T follicular helper cell (primary cell): ENCODE results near the gene CLIP2.
"Not testable (repeated sequence)": the region's sequence is repeated elsewhere in the genome, so short reads cannot be mapped to it uniquely, and the experiment has no call there.

Source experiments
- DNase-seq: peaks from one replicate; pipeline ENCODE4 v3.0.0-alpha.2; 2020; ENCODE audit warnings: low read depth

The CLIP2 gene

GRCh38 chr7:74297516-74298233 is 8.5 kb downstream of the CLIP2 start:
- DNase-seq: no peak

- DNase-seq: no peak
Observed at GRCh38 chr7:74299401-74299800, 10.2 kb downstream of the CLIP2 start.

- no peak for DNase-seq
Observed at GRCh38 chr7:74300926-74301325, 11.7 kb downstream of the CLIP2 start.

DNA sequence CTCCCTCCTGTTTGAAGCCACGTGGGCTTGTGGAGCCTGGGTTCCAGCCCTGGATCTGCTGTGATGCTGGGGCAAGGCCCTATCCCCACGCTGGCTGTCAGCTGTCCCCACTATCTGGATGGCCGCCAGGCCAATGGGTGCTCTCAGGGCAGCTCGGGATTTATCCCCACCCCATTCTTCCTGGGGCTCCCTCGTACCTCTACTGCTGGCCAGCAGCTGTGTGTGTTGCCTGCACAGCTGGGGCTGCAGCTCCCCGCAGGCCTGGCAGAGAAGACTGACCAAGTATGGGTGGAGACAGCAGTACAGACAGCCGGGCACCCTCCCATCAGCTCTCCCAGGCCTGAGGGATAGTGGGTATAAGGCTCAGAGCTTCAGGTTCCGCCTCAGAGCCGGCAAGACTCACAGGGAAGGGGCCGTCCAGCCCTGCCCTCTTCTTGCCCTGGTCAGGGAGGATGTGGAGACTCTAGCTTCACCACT is 13.6 kb downstream of the CLIP2 start:
- no peak for DNase-seq

DNA sequence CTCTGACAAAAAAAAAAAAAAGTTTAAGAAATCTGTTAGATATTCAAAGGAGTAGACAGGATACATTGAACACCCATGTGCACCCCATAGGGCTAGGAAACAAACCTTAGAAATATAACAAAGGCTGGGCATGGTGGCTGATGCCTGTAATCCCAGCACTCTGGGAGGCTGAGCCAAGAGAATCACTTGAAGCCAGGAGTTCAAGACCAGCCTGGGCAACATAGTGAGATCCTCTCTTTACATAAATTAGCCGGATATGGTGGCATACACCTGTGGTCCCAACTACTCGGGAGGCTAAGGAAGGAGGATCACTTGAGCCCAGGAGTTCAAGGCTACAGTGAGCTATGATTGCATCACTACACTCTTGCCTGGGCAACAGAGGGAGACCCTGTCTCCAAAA is 15.3 kb downstream of the CLIP2 start:
- no peak for DNase-seq

DNA sequence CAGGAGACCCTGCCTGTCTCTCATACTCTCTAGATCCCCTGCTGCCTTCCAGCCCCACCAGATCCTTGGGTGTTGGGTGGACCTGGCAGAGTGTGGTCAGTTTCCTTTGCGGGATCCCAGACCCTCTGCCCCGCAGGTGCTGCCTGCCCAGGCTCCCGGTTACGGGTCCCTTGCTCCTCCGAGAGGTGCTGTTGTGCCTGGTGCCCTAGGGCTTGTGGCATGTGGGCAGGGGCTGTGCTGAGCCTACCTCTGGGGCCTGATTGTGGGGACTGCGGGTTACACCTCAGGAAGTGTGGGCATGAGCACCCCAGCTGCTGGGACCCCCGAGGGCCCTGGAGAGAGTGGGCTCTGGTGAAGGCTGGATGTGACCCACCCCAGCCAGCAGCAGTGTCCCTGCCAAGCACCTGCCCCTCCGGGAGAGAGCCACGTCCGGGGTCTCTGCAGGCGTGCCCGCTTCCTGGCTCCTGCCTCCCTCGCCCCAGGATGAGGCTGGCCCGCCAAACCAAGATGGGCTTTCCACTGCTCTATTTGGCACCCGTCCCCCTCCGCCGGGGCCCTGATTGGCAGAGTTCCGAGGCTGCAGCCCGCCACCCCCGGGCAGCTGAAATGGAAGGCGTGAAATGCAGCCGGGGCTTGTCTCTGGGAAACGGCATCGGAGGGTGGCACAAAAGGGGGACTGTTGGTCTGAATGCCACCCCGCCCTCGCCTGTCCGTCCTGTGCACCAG is 17.0 kb downstream of the CLIP2 start:
- DNase-seq: no peak

DNA sequence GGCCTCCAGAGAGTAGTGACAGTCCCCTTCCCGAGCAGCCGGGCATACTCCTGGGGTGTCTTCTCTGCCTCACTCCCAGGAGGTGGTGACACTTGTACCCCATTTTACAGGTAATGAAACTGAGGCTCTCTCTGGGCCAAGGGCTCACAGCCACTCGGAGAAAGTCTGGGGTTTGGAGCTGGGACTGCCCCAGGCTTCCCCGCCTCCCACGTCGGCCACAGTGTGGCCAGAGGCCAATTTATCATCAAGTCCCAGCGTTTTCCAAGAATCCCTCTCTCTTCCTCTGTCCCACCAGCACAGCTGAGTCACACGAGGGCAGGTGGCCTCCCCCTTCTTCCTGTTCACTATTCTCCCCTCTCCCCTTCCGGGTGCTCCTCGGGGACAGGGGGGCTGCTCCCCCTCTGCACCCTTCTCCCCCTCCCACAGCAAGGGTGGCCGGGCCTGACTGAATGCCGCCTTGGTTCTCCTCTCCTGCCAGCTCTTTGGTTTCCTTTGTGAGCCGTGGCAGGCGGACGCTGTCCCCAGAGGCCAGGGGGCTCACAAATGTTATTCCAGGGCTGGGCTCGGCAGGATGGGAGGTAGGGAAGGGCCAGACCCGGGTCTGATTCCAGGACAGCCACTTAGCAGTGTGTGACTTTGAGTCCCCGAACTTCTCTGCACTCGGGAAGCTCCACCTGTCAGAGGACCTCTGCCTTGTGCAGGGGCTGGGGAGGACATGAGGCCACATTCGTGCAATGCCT is 17.7 kb downstream of the CLIP2 start:
- no peak for DNase-seq

GRCh38 chr7:74307738-74308505 is 18.7 kb downstream of the CLIP2 start:
- DNase-seq: no peak

- DNase-seq: no peak
Observed at GRCh38 chr7:74309181-74309580, 20.0 kb downstream of the CLIP2 start.

GRCh38 chr7:74311305-74311744 is 22.1 kb downstream of the CLIP2 start:
- DNase-seq: no peak

DNA sequence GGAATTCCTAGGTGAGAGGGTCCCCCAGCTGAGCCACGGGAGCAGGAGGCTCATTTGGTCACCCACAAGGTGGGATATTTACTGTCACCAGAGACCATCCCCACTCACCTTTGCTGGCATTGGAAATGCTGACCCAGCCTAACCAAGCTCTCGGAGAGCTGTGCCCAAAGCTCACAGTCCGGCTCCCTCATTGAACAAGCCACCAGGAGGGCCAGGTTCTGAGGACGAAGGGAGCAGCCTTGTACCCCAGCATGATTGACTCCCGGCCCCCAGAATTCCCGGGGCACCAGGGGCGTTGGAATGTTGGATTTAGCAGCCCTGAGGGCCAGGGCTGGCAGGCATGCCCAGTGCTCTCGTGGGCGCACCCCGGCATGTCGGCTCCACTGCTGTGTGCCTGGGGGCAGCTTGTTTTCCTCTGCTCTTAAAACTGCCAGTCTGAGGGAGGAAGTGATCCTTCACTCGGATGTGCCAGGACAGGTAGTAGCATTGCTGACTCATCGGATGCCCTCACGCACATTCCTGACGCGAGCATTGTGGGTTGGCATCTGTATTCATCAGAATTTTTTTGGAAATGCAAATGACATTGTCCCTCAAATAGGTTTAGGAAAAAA is 23.3 kb downstream of the CLIP2 start:
- no peak for DNase-seq

DNA sequence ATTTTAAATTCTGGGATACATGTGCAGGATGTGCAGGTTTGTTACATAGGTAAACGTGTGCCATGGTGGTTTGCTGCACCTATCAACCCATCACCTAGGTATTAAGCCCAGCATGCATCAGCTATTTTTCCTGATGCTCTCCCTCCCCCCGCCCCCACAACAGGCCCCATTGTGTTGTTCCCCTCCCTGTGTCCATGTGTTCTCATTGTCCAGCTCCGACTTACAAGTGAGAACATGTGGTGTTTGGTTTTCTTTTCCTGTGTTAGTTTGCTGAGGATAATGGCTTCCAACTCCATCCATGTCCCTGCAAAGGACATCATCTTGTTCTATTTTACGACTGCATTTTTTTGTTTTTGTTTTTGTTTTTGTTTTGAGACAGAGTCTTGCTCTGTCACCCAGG is 26.7 kb downstream of the CLIP2 start:
- not testable (repeated sequence) for DNase-seq

DNA sequence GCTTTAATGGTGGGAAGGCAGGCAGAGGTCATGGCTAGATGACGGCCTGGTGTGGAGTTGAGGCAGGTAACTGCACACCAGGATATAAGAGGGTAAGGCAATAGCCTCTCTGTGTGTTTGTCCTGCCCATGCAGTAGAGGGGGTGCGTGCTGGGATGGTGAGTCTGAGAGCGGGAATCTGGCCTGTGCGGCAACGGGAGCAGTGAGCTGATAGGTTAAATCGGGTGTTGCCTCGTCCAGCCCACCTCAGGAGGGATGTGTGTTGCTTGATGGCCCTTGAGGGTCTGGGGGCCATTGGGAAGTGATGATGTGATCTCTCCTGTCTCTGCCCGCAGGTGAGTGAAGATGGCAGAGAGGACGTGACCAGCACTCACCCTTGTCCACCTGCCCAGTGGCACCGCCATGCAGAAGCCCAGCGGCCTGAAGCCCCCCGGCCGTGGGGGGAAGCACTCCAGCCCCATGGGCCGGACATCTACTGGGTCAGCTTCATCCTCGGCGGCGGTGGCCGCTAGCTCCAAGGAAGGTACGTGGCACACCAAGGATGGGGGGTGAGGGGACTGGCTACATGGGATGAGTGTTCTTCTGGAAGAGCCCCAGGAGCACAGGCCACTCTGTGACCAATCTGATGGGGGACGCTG is 28.1 kb downstream of the CLIP2 start:
- no peak for DNase-seq

DNA sequence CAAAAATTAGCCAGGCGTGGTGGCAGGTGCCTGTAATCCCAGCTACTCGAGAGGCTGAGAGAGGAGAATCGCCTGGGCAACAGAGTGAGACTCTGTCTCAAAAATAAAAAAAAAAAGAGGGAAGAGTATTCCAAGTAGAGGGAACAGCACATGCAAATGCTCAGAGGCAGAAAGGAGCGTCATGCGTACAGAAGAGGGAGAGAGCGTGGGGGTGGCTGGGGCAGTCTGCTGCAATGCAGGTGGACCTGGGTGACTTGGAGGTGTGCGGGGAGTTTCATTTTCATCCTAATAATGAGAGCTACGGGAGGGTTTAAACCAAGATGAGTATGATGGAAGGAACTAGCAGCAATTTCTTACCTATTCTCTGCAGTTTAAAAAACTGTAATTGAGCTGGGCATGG is 28.8 kb downstream of the CLIP2 start:
- DNase-seq: no peak

DNA sequence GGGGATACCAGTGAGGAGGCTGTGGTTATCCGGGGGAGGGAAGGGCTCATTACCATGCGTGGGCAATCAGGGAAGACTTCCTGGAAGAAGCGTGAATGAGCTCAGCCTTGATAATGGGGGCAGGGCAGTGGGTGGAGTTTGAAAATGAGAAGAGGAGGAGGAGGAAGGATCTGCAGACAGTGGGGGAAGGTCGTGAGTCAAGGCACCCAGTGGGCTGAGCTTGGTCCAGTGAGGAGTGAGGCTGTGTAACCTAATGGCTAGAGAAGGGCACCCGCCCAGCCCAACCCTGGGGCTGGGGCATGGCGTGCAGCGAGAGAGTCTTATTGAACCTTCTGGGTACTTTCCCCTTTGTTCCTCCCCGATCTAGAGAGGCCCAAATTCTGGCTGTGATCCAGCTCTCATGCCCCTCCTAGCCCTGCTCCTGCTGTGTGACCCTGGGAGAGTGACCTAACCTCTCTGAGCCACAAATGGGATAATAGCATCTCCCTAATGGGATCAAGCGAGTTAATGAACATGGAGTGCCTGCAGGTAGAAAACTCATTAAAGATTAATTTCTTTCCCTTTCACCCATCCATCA is 31.5 kb downstream of the CLIP2 start:
- no peak for DNase-seq

- DNase-seq: not testable (repeated sequence)
Observed at GRCh38 chr7:74322892-74323291, 33.7 kb downstream of the CLIP2 start.

- DNase-seq: no peak
Observed at GRCh38 chr7:74324531-74325209, 35.5 kb downstream of the CLIP2 start.

GRCh38 chr7:74325210-74325565 is 36.0 kb downstream of the CLIP2 start:
- no peak for DNase-seq

DNA sequence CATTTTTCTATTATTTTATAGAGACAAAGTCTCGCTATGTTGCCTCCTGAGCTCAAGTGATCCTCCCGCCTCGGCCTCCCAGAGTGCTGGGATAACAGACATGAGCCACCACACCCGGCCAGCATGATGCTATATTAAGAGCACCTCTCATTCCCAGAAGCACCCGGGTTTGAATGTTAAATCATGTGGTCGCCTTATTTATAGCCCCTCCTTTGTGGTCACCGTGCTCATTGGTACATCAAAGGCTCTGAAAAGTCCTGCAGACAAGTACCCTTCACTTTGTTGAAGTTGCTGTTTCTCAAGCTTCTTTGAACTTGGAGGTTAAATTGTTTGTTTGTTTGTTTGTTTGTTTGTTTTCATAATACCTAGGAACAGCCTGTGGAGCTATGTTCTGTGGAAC is 40.0 kb downstream of the CLIP2 start:
- no peak for DNase-seq
